Cardiac fibroblast (primary cell): Measurements from ENCODE around the gene HYAL1.

ENCODE experiments used
- DNase-seq, 2 donors: peaks; one replicate each; pipeline versions ENCODE4 v3.0.0 to v3.0.0-alpha.2; 2010; ENCODE audit warnings: low read depth in 2 of 2
- H3K4me3 ChIP-seq, 2 donors: replicated peaks in 1 of 2; 1 replicate in 1 of 2; 2 replicates in 1 of 2; pipeline ENCODE4 v1.5.1; 2011; ENCODE audit warnings: low read depth in 2 of 2, low read length in 2 of 2, mild to moderate bottlenecking in 2 of 2, moderate library complexity in 1 of 2
- TF ChIP-seq, protein P1 (sequence below): IDR thresholded peaks from one replicate; pipeline ENCODE4 v1.5.1; 2011; ENCODE audit warnings: low read depth, mild to moderate bottlenecking, low read length, inconsistent platforms

Gene HYAL1

DNA sequence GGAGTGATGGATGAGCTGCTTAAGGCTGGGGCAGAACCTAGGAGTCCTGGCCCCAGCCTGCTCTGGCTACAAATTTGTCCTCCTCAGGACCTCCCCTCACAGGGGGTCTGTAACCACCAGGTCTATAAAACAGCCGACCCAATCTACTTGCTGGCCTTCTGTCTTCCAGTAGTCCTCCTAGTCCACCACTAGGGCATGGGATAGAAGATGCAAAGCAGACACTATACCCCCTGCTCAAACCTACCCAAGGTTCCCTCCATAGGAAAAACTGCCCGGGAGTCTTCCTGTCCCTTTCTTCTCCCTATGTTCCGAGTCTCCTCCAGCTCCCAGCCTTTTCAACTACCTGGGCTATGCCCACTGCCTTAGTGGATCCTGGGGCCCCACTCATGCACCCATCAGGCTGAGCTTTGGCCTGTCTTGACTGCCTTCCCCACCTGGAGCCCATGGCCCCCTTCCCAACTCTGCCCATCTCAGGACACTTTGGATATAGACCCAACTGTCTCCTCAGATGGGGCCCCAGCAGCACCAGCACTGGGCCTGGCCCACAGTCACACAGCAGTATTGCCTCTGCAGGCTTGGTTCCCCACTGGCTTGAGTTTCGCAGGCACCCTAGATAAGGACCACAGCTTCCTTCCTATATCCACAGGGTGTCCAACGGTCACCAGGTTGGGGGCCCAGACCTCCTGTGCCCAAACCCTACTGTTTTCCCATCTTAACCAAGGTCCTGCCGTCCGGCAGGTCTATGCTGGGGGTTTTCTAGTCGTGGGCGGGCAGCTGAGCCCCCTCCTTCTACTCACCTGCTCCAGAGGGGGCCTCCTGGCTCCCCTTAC lies 5.3 kb downstream of the HYAL1 start:
- TF ChIP-seq, protein P1, sequence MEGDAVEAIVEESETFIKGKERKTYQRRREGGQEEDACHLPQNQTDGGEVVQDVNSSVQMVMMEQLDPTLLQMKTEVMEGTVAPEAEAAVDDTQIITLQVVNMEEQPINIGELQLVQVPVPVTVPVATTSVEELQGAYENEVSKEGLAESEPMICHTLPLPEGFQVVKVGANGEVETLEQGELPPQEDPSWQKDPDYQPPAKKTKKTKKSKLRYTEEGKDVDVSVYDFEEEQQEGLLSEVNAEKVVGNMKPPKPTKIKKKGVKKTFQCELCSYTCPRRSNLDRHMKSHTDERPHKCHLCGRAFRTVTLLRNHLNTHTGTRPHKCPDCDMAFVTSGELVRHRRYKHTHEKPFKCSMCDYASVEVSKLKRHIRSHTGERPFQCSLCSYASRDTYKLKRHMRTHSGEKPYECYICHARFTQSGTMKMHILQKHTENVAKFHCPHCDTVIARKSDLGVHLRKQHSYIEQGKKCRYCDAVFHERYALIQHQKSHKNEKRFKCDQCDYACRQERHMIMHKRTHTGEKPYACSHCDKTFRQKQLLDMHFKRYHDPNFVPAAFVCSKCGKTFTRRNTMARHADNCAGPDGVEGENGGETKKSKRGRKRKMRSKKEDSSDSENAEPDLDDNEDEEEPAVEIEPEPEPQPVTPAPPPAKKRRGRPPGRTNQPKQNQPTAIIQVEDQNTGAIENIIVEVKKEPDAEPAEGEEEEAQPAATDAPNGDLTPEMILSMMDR = peak; percentile 31
- peak overlapping the region; percentile 65 to 88 for H3K4me3 ChIP-seq
- DNase-seq = no peak

- no peak overlapping the region for H3K4me3 ChIP-seq
- TF ChIP-seq, protein P1 = no peak
- DNase-seq = no peak
These were observed 6.0 kb downstream of the HYAL1 start for GRCh38 chr3:50297384-50297775.

DNA sequence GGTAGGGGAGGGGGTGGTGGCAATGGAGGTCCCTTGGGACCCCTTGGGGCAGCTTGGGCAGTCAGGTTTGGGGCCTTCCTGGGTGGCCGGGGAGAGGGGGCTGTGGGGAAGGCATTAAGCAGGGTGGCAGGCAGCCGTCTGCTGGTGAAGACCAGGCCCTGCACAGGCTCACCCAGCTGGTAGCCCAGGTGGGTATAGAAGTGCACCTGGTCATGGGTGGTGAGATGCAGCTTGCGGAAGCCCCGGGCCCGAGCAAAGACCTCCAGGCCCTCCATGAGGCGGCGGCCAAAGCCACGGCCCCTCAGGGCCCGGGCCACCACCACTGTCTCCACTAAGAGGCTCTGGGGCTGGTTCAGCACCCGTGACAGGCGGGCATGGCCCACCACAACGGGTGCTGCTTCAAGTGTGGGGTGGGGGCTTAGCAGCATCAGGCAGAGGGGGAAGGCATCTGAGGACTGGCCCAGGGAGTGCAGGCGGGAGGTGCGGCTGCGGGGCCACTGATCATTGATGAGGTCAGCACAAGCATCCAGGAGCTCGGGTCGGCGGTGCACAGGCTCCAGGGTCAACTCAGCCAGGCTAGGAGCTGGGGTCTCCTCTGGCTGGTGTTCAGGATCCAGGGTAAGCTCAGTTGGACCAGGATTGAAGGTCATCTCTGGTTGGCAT lies 6.5 kb downstream of the HYAL1 start:
- TF ChIP-seq, protein P1 = no peak
- DNase-seq = no peak
- H3K4me3 ChIP-seq = no peak overlapping the region

GRCh38 chr3:50295553-50296431 lies 7.6 kb downstream of the HYAL1 start:
- DNase-seq = no peak
- TF ChIP-seq, protein P1 = no peak
- H3K4me3 ChIP-seq = no peak overlapping the region

- TF ChIP-seq, protein P1 = no peak
- no peak overlapping the region for H3K4me3 ChIP-seq
- no peak for DNase-seq
These were observed 8.6 kb downstream of the HYAL1 start for GRCh38 chr3:50294492-50295403.

DNA sequence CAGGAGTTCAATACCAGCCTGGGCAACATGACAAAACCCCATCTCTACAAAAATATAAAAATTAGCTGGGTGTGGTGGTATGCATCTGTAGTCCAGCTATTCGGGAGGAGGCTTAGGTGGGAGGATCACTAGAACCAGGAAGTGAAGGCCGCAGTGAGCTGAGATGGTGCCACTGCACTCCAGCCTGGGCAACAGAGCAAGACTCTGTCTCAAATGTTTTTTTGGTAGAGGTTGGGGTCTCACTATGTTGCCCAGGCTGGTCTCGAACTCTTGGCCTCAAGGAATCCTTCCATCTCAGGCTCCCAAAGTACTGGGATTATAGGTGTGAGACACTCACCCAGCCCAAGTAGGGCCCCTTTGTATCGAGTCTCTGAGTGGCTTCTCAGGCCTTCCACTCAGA lies 9.3 kb downstream of the HYAL1 start:
- TF ChIP-seq, protein P1 = no peak
- no peak for DNase-seq

More for the DNA sequence above, 9.3 kb downstream of the HYAL1 start:
- H3K4me3 ChIP-seq = no peak overlapping the region
